ENCODE results near the gene DNAH1.

The DNAH1 gene

DNA sequence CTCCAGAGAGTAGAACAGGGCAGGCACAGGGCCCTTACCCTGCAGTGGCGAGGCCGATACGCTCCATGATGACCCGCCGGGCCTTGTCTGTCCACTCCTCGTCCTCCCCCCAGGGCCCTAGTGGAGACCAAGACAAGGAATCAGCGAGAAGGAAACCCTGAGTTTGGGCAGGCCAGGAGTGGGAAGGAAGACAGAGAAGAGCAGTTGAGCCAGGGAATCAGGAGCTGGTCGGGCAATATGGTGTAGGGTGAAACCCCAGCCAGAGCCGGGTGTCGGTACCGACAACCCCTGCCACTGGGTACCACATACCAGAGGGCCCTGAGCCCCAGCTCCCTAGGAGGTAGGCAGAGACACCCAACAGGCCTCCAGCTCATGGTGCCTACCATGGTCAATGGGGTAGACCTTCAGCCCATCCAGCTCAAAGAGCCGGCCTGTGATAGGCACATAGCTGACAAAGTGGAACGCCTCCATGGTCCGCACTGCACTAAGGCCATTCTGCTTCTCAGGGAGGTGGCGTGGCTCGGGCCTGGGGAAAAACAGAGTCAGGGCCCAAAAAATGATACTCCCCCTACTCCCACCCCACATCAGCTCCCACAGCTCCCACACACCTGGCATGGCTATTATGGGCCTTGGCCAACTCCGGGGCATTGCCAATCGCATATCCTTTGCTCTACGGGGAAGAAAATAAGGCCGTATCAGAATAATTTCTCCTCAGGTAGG, 90.8 kb downstream of the DNAH1 start:
- DNase-seq = no peak

DNA sequence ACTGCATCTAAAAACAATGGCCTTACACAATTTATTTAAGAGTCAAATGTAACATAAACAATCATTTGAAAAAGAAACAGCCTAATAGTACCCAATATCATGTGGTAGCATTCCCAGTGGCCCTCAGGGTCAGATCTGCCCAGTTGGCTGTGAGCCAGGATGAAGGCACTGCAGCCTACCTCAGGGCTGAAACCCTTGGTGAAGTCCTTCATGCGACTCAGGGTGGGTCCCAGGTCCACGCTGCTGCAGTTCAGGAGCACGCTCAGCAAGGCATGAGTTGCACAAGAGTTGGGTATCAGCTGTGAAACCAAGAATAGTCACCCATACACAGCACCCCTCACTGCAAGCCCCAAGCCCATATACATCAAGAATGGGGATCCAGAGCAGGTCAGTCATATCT, 91.7 kb downstream of the DNAH1 start:
- DNase-seq = no peak

DNA sequence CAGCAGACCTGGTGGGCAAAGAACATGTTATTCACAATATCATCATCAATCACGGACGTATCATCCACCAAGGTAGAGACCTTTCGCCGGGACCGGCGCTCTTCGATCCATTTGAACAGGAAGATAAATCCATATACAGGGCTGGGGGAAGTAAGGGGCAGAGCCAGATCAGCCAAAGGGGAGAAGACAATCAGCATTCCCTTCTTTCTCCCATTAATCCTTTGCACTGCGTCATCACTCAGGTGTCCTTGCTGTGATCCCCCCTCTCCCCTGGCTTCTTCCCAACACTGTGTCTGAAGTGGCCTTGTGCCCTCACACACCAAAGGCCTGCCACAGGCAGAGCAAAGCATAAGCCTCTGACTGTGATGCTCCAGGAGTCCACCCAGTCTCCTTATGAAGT, 92.3 kb downstream of the DNAH1 start:
- no peak for DNase-seq

DNA sequence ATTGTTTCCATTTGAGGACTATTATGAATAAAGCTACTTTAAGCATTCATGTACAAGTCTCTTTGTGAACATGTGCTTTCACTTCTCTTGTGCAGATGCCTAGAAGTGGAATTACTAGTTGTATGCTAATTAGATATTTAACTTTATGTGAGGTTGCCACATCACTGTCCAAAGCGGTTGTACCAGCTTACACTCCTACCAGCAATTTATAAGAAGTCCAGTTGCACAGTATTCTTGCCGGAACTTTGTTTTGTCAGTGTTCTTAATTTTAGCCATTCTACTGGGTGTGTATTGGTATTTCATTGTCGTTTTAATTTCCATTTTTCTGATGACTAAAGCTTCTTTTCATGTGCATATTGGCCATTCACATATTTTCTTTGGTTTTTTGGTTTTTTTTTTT, 99.7 kb downstream of the DNAH1 start:
- DNase-seq = no peak

DNA sequence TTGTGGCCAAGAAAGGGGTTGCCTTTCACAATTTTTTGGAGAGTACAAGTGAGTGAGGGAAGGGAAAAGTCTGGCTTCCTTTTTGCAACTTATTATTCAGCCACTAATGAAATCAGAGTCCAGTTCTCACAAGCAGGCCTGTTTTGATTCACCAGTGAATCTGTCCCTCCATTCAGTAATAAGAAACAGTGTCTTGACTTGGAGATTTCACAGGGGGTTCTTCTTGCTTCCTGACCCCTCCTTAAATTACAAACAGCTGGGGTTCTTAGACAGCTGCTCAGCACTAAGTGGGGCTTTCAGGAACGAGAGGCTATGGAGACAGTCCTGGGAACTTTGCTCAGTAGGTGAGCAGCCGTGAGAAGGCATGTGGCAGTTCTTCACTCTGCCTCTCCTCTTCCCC, 104.3 kb downstream of the DNAH1 start:
- DNase-seq = no peak

DNA sequence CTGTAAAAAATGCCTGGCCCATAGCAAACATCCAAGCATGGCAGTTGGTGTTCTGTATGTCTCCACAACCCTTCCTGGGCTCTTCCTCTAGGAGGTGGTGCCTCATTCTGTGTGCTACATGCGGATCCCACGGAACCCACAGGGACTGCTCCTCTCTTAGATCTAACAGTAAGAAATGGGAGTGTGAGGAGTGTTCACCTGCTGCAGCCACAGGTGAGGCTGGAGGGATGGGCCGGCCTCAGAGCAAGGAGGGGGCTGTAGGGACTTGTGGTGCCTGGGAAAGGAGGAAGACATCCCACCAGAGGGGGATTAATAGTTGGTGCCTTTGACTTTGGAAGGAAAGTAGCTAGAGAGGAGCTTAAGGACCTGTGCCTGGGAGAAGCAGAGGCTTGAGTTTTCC, 106.5 kb downstream of the DNAH1 start:
- DNase-seq = no peak

DNA sequence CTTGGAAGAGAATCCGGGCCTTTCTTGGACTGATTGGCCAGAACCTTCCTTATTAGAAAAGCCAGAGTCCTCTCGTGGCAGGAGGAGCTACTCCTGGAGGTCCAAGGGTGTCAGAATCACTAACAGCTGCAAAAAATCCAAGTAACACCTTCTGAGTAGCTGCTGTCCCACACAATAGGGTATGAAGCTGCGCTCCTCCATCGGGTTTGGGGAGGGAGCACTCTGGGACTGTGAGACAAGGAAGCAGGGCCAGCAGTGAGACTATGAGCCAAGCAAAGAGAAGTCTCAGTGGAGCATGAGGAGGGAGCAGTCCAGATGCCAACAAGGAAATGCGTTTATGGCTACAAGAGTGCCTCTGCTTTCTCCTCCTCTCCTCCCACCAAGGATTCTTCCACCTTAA, 107.1 kb downstream of the DNAH1 start:
- no peak for DNase-seq

DNA sequence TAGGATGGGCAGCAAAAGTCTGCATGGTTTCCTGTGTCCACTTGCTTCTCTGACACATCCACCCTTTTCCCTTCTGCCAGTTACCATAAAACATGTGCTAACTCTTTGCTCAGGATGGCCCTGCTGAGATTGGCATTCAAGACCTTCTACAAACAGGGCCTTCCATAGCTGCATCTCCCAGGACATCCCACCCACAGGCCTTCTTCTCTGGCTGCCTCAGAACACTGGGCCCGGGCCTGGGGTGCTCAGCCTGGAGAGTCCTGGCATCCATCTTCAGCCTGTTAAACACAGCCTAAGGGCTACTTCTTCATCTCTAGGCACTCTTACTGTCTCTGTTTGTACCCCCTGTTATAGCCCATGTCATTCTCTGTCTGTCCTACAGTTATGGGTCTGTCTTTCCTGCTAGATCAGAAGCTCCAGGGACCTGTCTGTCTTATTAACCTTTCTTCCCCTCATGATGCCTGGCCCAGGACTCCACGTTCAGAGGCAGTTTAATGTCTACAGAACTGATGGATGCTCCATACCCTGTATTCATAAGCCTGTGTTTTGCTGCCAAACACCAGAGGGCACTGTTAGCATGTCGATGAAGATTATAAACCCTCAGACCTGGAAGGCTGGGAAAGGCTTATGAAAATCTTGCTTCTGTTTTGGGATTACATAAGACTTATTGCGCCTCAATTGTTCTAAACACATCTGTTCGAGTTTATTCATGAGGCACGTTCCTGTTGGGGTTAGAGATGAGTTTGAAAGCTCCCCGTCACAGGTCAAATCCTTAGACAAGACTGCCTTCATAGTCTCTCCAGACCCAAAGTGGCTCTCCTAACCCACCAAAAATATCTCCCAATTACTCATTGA, 112.3 kb downstream of the DNAH1 start:
- no peak for DNase-seq

DNA sequence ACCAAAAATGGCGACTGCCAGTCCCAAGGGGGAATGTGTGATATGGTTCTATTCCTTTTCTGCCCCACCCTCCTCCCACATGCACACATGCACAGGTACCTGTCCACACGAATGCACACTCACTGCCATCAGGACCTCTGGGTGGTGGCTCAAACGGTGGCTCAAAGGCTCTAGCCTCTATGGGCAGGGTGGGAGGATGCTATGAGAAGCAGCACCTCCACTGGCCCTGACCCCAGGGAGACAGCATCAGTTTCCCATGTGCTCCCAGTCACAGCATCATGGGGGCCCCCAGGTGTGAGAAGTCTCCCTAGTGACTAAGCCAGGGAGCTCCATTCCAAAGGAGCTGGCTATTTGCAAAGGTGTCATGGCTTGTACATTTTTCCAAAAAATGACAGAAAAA, 112.9 kb downstream of the DNAH1 start:
- DNase-seq = no peak

DNA sequence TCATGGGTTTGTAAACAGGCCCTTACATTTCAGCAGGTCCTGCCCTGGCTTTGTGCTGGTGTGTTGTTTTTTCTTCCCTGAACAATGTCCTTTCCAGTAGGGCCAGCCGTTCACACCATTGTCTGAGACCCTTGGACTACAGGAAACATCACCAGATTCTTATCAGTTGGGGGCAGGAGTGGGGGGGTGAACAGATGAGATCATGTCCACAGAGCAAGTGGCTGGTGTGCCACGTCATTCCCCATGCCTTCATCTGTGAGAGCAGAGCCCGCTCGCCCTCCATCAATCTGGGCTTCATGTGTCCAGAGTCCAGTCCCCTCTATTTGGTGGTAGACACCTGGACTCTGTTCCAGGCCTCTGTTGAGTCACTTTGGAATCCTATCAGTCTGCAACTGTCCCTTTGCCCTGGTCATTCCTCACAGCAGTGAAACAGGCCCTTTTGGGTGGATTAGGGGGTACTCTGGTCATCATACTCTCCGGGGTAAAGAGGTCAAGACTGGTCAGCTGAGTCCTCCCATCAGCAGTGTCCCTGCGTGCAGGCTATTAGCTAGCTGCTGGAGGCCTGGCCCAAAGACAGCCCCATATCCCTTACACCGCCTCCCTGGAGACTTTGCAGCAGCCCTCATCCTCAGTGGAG, 113.8 kb downstream of the DNAH1 start:
- DNase-seq = no peak

DNA sequence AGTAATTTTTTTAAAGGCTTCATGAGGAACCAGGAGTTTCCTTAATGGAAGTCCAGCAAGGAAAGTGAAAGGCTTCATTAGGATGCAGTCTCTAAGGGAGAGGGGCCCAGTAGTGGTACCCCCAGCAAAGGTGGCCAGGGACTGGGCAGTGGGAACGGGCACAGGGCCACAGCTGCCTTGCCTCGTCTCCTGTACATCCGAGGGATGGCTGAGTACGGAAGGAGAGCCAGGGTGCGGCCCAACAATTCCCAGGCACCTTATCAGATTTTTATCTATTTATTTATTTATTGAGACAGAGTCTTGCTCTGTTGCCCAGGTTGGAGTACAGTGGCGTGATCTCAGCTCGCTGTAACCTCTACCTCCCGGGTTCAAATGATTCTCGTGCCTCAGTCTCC, 114.3 kb downstream of the DNAH1 start:
- DNase-seq = no peak

DNA sequence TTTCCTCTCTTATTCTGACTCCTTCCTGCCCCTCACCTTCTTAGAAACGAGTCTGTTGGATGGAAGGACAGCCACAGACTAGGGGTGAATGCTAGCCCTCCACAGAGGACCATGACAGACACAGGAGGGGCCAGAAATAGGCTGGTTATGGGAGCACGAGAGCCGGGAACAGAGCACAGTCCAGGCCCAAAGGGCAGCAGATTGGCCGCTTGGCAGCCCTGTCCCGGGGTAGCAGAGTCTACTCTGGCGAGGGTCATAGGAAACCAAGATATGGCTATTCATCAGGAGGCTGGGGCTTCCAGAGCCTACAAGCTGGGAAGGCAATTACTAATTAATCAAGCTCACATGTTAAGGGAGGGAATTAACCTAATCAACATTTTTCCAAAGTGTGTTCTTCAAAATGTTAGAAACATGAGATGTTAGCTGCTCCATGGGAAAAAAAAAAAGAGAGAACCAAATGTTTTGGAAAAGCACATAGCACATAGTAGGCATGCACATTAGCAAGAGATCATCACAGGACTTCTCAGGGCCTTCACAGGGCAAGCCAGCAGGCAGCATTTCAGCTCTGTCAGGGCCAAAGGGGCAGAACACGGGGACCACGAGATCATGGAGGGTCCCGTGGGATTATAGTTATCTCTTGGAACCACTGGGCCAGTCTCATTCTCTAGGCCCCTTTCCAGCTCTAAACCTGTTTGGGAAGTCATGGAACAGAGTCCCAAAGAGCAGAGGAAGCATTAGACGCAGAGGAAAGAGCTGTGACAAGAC, 115.5 kb downstream of the DNAH1 start:
- no peak for DNase-seq

DNA sequence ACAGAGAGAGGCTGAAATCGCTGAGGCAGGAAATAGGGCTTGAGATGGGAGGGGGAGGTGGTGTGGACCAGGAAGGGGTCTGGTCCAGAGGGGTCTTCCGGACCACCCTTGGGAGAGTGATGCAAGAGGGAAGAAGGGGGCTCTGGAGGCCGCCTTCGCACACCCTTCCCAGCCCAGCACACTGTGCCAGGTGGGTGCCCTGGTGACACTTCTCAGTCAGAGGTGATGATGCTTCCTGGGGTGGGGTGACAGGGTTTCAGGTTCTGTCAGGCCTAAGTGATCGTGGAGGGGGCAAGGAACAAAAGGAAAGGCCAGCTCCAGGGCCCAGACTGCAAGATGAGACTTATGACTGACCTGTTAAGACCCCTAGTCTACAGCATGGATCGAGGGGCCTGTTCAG, 116.1 kb downstream of the DNAH1 start:
- DNase-seq = no peak

DNA sequence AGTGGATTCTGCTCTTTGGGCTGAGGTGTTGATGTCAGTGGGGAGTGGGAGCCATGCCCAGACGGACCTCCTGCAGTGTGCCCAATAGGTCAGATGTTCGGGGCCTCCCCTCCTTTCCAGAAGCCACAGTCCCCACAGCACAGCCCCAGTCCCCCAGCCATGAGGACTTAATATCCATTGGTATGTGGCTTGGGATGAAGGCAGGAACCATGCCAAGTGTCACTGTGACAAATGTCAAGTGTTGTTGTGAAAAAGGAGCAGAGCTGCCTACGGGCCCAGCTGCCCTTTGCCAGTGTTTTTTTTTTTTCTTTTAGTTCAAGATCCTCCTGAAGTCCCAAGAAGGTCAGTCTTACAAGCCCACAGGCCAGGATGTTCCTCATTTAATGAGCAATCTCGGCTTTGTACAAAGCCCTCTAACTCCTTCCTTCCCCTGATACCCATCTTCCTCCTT, 116.6 kb downstream of the DNAH1 start:
- DNase-seq = no peak

DNA sequence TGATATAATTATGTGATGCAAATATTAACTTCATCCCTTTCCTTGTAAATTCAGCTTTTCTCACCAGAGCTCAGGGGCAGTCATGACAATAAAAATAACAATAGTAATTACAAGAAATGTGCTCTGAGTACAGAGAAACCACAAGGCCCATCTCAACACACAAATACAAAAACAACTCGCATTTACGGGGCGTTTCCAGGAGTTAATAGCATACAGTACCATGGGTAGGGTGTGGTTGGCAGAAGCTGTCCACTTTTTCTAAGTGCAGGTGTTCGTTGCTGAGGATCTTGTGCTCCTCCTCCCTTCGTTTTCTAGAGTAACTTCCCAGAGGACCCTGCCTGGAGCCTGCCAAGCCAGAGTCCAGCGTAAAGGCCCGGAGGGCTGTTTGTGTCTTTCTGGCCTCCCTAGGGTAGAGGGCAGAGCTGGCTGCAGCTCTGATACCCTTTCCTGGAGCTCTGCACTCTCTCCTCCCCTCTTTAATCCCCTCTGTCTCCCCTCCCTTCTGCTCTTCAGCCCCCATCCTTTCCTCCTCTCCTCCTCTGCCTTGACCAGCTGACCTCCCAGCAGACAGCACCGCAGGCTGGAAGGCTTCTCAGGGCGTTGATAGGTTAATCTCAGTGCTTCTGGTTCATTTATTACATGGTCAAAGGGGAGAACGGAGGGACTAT, 117.3 kb downstream of the DNAH1 start:
- no peak for DNase-seq

DNA sequence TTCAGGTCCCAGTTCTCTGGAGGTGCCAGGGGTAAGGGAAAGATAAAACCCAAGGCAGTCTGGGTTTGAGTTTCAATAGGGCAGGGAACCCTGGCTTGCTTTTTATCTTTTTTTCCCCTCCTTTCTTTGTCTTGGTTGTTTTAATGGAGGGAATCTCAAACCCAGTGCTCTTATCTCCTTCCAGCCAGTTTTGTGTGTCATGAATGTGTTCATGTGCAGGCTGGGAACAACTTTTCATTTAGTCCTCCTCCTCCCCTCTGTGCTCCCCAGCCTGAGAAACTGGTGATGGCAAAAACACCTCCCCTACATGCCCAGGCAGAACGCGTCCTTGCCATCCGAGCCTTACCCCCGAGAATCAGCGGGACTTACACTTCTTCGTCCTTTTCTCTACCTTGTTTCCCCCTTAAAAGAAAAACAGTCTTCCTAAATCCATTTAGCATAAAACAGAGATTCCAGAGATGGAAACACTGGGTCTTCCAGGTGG, 117.9 kb downstream of the DNAH1 start:
- no peak for DNase-seq

DNA sequence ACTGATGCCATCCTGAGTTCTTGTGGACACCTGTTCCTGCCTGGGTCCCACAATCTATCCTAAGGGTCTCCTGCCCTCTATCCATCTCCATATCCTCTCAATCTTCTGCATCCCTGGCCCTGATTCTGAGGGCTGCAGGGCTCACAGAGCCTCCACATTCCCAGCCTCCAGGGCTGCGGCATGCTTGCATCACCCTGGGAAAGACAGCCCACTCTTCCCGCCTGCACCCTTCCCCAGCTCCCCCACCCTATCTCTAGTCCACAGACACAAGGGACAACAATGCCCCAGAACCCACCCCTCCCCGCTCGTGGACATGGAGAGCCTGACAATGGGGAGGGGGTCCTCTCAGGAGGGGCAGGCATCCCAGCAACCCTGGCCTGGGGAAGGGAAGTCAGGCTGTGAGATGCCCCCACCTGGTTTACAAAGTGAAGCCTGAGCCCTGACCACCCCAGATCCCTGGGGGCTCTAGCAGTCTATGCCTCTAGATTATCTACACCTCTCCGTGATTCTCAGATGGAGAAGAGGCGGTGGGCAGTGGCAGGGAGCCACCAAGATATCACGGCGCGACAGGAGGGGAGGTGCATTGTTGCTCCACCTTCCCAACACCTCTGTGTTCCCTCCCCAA, 118.5 kb downstream of the DNAH1 start:
- DNase-seq = no peak

DNA sequence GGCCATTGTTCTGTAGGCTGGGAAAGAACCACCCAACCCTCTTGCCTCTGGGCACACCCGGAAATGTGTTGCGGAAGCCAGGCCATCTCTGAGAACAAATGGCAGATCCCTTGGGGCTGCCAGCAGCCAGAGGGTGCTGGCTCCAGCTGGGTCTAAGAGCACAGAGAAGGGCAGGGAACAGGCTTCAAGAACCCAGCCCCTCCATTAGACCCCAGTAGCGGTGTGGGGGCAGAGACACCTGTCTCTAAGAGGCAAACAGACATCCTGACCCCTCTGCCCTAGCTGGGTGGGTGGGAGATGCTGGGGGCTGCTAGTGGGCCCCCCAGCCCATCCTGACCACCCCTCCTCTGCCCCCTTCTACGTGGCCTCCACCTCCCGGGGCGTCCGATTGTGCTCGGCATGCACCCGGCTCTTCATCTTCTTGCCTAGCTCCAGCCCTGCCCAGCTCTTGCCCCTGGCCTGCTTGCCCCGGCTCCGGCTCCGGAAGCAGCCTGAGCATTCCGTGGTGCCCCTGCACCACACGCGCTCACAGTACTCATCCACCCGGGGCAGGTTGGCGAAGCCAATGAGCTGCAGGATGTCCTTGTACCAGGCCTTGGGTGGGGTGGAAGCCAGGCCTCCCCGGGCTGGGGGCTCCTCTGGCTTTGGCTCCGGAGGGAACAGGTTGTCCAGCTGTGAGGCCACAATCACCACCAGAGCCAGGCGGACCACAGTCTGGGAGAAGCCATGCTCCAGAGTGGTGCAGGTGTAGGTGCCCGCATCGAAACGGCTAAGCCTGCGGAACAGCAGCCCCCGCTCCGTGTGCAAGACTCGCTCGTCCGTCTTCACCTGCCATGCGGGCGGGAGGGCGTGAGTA, 119.4 kb downstream of the DNAH1 start:
- DNase-seq = no peak

DNA sequence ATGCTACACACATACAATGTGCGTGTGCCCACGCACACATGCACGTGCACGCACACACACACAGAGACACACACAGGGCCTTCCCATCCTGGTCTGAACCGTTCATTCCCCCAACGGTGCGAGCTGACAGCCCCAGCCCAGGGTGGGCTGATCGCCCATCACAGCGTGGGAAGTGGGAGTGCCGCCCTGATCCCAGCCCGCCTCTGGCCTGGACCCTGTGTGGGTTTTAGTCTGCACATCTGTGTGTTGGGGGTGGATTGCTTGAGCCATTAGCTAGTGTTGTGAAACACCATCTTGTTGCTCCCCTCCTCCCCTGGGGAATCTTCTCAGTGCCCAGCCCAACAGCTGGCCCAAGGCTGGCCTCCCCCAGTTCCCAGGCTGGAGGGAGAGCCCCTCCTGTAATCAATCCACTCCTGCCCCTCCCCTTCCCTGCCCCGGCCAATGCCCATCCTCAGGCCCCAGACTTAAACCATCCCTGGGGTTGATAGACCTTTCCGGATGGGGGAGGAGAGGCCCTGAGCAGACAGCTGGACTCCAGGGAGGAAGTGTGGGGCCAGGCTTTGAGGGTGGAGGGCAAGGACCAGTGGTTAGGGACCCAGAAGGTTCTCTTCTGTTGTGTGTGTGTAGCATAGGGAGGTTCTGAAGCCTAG, 120.5 kb downstream of the DNAH1 start:
- DNase-seq = no peak

DNA sequence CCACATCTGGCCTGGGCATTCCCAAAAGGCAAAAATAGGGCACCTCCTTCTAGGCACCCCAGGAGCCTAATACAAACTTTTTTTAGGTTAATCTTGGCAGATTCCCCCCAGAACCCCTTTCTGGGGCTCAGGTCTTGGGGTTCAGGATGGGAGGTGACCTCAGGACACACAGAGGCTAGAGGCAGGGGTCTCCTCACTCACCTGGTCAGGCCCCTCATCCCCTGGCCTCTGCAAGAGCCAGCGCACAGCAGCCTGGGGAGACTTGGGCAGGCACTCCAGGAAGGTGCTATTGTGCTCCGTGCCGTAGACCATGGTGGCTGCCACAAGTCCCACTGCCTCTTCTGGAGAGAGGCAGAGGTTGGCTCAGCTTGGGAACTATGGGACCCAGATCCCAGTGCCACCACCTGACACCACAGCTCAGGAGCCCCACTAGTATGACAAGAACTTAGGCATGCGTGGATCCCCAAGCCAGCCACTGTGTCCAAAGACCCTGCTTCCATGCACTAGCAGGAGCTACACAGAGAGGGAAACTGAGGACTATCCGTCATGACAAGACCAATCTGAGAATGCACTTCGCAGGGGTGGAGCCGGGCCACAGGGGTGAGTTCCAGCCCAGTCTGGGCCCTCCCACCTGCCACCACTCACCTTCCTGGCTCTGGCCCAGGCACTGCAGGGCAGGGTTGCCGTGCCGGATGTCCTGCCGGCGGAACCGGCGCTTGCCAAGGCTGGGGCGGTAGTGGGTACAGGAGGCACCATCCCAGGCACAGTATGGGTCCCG, 121.4 kb downstream of the DNAH1 start:
- DNase-seq = no peak

All from activated naive CD4-positive, alpha-beta T cell (primary cell).